NCI-H1092 treated with DMSO at 0.1 percent for 48 hours (cell line): ENCODE measurements around the gene PRKAG3.

ENCODE experiments used
- DNase-seq: peaks from one replicate; lab custom pipeline; 2025; lab: John Stamatoyannopoulos, UW

PRKAG3 gene

GRCh38 chr2:218839430-218839829 is 7.8 kb upstream of the PRKAG3 start:
- DNase-seq = no peak

GRCh38 chr2:218837495-218837894 is 5.9 kb upstream of the PRKAG3 start:
- DNase-seq = no peak

- DNase-seq = no peak
Observed at GRCh38 chr2:218834685-218835084, 3.1 kb upstream of the PRKAG3 start.

GRCh38 chr2:218833023-218833609 is 1.5 kb upstream of the PRKAG3 start:
- DNase-seq = no peak

- DNase-seq = no peak
Observed at GRCh38 chr2:218832520-218832919, 917 bp upstream of the PRKAG3 start.

- DNase-seq = no peak
Observed at GRCh38 chr2:218832081-218832480, 478 bp upstream of the PRKAG3 start.

- DNase-seq = no peak
Observed at GRCh38 chr2:218830526-218831306, 887 bp downstream of the PRKAG3 start.

GRCh38 chr2:218829868-218830451 is 1.6 kb downstream of the PRKAG3 start:
- DNase-seq = no peak

- DNase-seq = no peak
Observed at GRCh38 chr2:218828477-218828778, 3.2 kb downstream of the PRKAG3 start.

- DNase-seq = no peak
Observed at GRCh38 chr2:218827701-218828476, 3.7 kb downstream of the PRKAG3 start.

GRCh38 chr2:218826791-218827190 is 4.8 kb downstream of the PRKAG3 start:
- no peak for DNase-seq

- no peak for DNase-seq
Observed at GRCh38 chr2:218824004-218824403, 7.6 kb downstream of the PRKAG3 start.

- no peak for DNase-seq
Observed at GRCh38 chr2:218823196-218823855, 8.3 kb downstream of the PRKAG3 start.

GRCh38 chr2:218822622-218823021 is 9.0 kb downstream of the PRKAG3 start:
- no peak for DNase-seq

- DNase-seq = no peak
Observed at GRCh38 chr2:218821605-218822211, 9.9 kb downstream of the PRKAG3 start.

- no peak for DNase-seq
Observed at GRCh38 chr2:218820746-218821369, 10.7 kb downstream of the PRKAG3 start.

- no peak for DNase-seq
Observed at GRCh38 chr2:218819093-218819492, 12.5 kb downstream of the PRKAG3 start.

- DNase-seq = no peak
Observed at GRCh38 chr2:218816561-218817011, 15.0 kb downstream of the PRKAG3 start.

GRCh38 chr2:218815649-218816048 is 16.0 kb downstream of the PRKAG3 start:
- no peak for DNase-seq

- DNase-seq = no peak
Observed at GRCh38 chr2:218815244-218815637, 16.4 kb downstream of the PRKAG3 start.

GRCh38 chr2:218814540-218815243 is 16.9 kb downstream of the PRKAG3 start:
- DNase-seq = no peak
